ENCODE measurements around the gene CAPN10.

GRCh38 chr2:240539906-240540305 lies 46.6 kb upstream of the CAPN10 start:
- TF ChIP-seq ZNF384 (IDR thresholded peaks at IDR 0.05) = no peak
- no peak for TF ChIP-seq FOXM1 (IDR thresholded peaks at IDR 0.05; ENCODE audit: borderline replicate concordance)
